AG04450 (cell line): ENCODE results near the gene LPCAT4. TPM values are rescaled to one million over a fixed set of nuclear protein-coding genes. Genes with fewer than 3 reads are reported as not detected.
"Not testable (repeated sequence)": the region's sequence is repeated elsewhere in the genome, so short reads cannot be mapped to it uniquely, and the experiment has no call there.

Experiments used
- CTCF ChIA-PET: fragments of 300-600, 350-600 bp; formaldehyde crosslinking; extraction: SDS; loops from one replicate; lab custom pipeline; 2022; ENCODE audit warnings: antibody characterized with exemption, inconsistent platforms; lab: Charles Lee
- POLR2A ChIA-PET: fragments of 350-600 bp; formaldehyde crosslinking; extraction: SDS; loops from one replicate; lab custom pipeline; 2021; ENCODE audit warnings: antibody characterized with exemption, inconsistent platforms; lab: Yijun Ruan, JAX
- DNase-seq: peaks from one replicate; pipeline ENCODE4 v3.0.0-alpha.2; 2011; ENCODE audit warnings: low read depth, low spot score
- H3K27ac ChIP-seq: one replicate; pipeline ENCODE4 v1.5.1; 2012; ENCODE audit warnings: low read depth, low read length, control low read depth
- H3K27me3 ChIP-seq: one replicate; pipeline ENCODE4 v1.6.0; 2012; ENCODE audit warnings: low read length; ENCODE audit not compliant: control insufficient read depth, insufficient read depth
- H3K4me3 ChIP-seq: 2 replicates; pipeline ENCODE4 v1.5.1; 2011; ENCODE audit warnings: mild to moderate bottlenecking, low read depth, low read length, control low read depth
- H3K9me3 ChIP-seq: 2 replicates; pipeline ENCODE4 v1.5.1; 2012; ENCODE audit warnings: low read length; ENCODE audit not compliant: control insufficient read depth, insufficient read depth
- polyA plus RNA-seq: library from polyadenylated mRNA; depleted of rRNA; stranded (reverse); fragments of >200 nt; gene quantifications from 2 replicates; pipeline ENCODE4 v1.2.3, GENCODE V29; 2011
- TF ChIP-seq, protein P1 (sequence below): IDR thresholded peaks from 2 replicates; pipeline ENCODE4 v1.5.1; 2011; ENCODE audit warnings: low read depth, low read length, control low read depth, inconsistent platforms

Gene LPCAT4
- polyA plus RNA-seq, 1 experiment: 20.4 TPM

GRCh38 chr15:34380491-34380890, 13.5 kb upstream of the LPCAT4 start:
- H3K27me3 ChIP-seq, H3K9me3 ChIP-seq, H3K4me3 ChIP-seq, H3K27ac ChIP-seq, CTCF ChIA-PET, DNase-seq, POLR2A ChIA-PET: not testable (repeated sequence)

DNA sequence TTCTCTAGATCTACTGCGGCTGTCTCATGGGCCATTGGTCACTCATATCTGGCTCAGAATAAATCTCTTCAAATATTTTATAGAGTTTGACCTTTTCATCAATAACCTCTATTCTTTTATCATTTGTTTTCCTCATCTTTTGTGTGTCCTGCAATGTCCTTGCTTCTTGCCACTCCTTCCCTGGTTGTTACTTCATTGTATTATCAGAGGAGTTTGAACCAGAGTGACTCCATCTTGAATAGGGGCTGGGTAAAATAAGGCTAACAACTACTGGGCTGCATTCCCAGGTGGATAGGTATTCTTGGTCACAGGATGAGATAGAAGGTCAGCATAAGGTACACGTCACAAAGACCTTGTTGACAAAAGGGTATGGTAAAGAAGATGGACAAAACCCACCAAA, 9.9 kb upstream of the LPCAT4 start:
- H3K4me3 ChIP-seq: no peak overlapping the region
- no peaks in the 10 kb centered on the region for H3K9me3 ChIP-seq
- no peak overlapping the region for H3K27ac ChIP-seq
- ChIA-PET CTCF (interaction anchor here (0.7 kb wide), 1 partner anchor 9 kb away, joined by 3 read pairs; no protein-coding TSS in a partner anchor), POLR2A (no interaction called here)
- TF ChIP-seq, protein P1, sequence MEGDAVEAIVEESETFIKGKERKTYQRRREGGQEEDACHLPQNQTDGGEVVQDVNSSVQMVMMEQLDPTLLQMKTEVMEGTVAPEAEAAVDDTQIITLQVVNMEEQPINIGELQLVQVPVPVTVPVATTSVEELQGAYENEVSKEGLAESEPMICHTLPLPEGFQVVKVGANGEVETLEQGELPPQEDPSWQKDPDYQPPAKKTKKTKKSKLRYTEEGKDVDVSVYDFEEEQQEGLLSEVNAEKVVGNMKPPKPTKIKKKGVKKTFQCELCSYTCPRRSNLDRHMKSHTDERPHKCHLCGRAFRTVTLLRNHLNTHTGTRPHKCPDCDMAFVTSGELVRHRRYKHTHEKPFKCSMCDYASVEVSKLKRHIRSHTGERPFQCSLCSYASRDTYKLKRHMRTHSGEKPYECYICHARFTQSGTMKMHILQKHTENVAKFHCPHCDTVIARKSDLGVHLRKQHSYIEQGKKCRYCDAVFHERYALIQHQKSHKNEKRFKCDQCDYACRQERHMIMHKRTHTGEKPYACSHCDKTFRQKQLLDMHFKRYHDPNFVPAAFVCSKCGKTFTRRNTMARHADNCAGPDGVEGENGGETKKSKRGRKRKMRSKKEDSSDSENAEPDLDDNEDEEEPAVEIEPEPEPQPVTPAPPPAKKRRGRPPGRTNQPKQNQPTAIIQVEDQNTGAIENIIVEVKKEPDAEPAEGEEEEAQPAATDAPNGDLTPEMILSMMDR: no peak
- no peak for DNase-seq
- no peaks in the 10 kb centered on the region for H3K27me3 ChIP-seq

DNA sequence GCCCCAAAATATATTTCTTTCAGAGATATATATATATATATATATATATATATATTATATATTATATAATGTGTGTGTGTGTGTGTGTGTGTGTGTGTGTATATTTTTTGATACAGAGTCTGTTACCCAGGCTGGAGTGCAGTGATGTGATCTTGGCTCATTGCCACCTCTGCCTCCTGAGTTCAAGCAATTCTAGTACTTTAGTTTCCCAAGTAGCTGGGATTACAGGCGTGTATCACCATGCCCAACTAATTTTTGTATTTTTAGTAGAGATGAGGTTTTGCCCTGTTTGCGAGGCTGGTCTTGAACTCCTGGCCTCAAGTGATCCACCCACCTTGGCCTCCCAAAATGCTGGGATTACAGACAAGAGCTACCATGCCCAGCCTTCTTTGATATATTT, 8.5 kb upstream of the LPCAT4 start:
- H3K27me3 ChIP-seq, DNase-seq, CTCF ChIA-PET, H3K27ac ChIP-seq, H3K4me3 ChIP-seq, H3K9me3 ChIP-seq, POLR2A ChIA-PET: not testable (repeated sequence)

GRCh38 chr15:34374816-34375215, 7.8 kb upstream of the LPCAT4 start:
- no peaks in the 10 kb centered on the region for H3K27me3 ChIP-seq
- CTCF ChIA-PET: no interaction called here

GRCh38 chr15:34373951-34374350, 7.0 kb upstream of the LPCAT4 start:
- TF ChIP-seq, protein P1: no peak
- Histone ChIP-seq H3K9me3 (no peaks in the 10 kb centered on the region), H3K27ac (no peak overlapping the region), H3K4me3 (no peak overlapping the region), H3K27me3 (no peaks in the 10 kb centered on the region)
- ChIA-PET POLR2A (no interaction called here), CTCF (no interaction called here)
- no peak for DNase-seq

More at GRCh38 chr15:34374816-34375215, 7.8 kb upstream of the LPCAT4 start:
- no peak for DNase-seq
- no peak overlapping the region for H3K27ac ChIP-seq
- TF ChIP-seq, protein P1: no peak
- POLR2A ChIA-PET: no interaction called here
- no peak overlapping the region for H3K4me3 ChIP-seq
- H3K9me3 ChIP-seq: no peaks in the 10 kb centered on the region

- CTCF ChIA-PET: no interaction called here
- TF ChIP-seq, protein P1: no peak
- H3K4me3 ChIP-seq: no peak overlapping the region
- no peak overlapping the region for H3K27ac ChIP-seq
- no peak for DNase-seq
- POLR2A ChIA-PET: no interaction called here
- no peaks in the 10 kb centered on the region for H3K27me3 ChIP-seq
- no peaks in the 10 kb centered on the region; the same call in 1 of the 2 replicates for H3K9me3 ChIP-seq
Measured at GRCh38 chr15:34370643-34371042, 3.6 kb upstream of the LPCAT4 start.
